Activated effector memory CD4-positive, alpha-beta T cell treated with anti-CD3 and anti-CD28 coated beads, Interleukin-2, amount 50 U/mL, for 16 hours (primary cell): ENCODE measurements around the gene PTPRN2.
"Not testable (repeated sequence)": the region's sequence is repeated elsewhere in the genome, so short reads cannot be mapped to it uniquely, and the experiment has no call there.

ENCODE experiments used
- DNase-seq: peaks from one replicate; pipeline ENCODE4 v3.0.0-alpha.2; 2020

Gene PTPRN2

DNA sequence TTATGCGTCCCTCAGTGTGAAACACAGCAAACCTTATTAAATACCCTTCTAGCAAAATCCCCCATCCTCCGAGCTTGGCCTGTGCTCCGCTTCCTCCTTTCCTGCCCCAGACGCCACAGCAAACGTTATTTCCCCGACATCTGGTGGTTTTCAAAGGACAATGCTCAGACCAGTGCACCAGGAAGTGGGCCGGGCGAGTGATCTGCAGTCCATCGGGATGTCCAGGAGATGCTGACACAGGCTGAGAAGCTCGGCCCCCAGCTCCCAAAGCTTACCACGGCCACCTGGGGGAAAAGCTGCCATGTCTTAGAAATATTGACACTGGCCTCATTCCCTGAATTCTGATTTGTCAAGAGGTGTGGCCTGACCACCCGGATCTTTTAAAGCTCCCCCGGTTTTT, 129.5 kb downstream of the PTPRN2 start:
- no peak for DNase-seq

DNA sequence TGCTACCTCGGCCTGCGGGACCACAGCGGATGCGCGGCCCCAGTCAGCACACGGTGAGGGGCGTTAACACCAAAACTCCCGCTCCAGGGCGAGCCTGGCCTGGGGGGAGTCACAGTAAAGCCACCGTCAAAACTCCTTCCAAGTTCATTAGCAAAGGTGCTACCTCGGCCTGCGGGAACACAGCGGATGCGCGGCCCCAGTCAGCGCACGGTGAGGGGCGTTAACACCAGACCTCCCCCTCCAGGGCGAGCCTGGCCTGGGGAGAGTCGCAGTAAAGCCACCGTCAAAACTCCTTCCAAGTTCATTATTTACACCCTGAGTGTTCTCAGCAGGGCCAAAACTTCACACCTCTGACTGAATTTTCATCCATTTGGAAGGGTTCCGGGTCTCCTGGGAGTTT, 130.0 kb downstream of the PTPRN2 start:
- DNase-seq: not testable (repeated sequence)

DNA sequence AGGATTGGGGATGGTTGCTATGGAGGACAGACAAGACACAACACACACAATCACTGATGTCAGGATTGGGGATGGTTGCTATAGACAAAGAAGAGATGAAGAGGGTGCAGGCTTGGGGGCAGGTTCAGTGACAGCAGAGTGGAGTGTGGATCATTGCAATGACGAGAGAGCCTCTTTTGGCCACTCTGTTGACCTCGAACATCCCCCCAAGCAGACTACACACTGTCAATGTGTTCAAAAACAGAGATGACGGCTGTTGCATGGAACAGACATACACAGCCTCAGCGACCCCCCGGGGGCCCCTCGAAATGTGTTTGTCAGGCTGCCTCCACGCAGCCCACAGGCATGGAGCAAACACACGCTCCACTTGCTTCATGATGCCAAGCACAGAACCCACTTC, 133.0 kb downstream of the PTPRN2 start:
- DNase-seq: no peak

DNA sequence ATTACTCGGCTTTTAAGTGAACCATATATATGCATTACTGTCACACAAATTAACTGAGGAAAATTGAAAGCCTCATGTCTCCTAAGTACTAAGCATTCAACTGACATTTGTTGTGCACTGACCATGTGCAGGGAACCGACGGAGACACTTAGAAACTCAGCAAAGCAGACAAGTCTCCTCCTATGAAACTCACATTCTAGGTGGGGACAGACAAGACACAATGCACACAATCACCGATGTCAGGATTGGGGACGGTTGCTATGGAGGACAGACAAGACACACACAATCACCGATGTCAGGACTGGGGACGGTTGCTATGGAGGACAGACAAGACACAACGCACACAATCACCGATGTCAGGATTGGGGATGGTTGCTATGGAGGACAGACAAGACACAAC, 134.0 kb downstream of the PTPRN2 start:
- no peak for DNase-seq

DNA sequence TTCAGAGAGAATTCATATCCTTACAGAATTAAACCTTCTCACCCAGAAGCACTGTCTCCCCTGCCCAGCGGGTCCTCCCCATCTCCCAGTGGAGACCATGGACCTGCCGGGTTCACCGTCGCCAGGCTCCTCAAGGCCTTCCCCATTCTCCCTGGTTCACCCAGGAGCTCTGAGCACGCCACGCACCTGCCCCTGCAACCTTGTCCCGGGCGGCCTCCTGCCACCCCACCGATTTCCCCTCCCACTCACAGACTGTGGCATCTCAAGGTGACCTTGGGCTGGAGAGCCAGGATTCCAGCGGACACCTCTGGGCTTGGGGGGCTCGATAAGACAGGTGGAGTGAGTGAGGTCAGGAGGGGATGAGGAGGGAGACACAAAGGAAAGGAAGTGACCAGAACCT, 135.3 kb downstream of the PTPRN2 start:
- DNase-seq: no peak

DNA sequence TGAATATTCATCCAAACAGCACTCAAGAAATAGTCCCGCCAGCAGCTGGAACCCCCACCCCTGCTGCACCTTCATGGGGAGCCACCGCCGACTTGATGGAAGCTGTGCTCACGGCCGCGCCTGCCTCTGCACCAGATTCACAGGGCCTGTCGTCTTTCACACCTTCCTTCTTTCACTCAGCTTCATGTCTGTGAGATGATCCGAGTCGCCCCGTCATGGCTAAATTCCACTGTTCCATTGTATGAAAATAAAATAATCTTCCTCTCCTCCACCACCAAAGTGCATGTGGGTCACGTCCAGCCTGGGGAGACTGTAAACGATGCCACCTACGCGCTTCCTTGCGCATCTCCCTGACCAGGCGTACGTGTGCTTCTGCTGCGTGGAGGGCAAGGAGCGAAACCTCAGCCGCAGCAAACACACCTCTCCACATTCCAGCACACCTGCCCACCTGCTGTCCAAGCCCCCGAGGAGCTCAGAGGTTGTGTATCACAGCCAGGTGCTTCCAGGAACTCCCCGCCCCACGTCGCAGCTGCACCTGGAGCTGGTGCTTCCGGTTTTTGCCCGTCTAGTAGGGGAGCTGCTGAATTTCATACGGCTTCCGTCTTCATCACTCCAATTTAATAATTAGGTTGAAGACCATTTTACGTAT, 137.0 kb downstream of the PTPRN2 start:
- no peak for DNase-seq

DNA sequence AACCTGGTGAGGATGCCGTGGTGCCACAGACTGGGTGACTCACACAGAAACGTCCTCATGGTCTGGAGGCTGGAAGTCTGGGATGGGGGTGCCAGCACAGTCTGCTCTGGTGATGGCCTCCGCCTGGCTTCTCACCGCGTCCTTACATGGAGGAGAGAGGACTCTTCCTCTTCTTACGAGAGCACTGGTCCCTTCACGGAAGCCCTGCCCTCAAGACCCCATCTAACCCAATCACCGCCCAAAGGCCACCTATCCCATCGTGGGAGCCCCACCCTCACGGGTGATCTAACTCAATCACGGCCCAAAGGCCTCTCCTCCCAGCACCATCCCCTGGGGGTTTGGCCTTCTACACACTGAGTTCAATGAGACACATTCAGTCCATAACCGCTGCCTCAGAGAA, 137.7 kb downstream of the PTPRN2 start:
- DNase-seq: no peak

DNA sequence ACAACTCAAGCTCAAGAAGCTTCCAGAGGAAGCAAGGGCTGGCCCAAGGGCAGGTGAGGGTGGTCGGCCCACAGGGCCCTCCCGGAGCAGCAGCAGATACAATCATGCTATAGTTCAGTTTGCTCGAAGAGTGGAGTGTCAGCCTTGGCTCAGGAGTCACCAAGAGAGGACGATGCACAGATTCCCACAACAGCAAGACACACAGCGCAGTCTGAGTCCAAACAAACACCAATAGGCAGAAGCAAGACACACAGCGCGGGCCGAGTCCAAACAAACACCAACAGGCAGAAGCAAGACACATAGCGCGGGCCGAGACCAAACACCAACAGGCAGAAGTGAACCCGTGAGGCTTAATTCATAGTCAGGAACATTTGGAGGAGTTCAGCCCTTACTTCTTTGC, 138.4 kb downstream of the PTPRN2 start:
- DNase-seq: no peak

DNA sequence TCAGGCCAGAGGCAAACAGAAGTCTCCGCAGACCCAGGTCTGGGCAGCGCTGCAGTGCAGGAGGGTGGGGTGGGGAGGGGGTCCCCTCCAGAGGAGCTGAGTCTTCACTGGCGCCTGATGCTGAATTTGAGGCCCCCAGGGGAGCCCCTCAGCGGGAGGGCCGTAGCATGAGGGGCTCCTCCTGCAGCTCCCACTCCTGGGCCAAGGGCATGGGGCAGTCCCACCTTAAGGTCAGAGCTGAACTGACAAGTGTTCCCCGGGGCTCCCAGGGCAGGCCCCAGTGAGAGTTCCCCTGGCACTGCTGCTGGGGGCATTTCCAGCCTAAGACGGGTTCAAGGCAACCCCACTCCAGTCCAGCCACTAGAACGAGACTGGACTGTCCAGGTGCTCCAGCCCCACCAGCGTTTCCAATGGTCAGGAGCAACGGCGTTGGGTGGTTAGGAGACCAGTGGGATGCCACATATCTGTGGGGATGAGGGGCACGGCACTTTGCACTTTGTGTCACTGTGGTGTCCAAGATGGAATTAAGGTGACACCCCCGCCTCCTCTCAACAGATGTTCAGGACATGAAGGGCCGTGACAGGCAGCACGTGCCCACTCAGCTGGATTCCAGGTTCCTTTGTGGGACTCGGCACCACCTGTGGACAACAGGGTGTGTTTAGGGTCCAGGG, 139.1 kb downstream of the PTPRN2 start:
- DNase-seq: no peak

DNA sequence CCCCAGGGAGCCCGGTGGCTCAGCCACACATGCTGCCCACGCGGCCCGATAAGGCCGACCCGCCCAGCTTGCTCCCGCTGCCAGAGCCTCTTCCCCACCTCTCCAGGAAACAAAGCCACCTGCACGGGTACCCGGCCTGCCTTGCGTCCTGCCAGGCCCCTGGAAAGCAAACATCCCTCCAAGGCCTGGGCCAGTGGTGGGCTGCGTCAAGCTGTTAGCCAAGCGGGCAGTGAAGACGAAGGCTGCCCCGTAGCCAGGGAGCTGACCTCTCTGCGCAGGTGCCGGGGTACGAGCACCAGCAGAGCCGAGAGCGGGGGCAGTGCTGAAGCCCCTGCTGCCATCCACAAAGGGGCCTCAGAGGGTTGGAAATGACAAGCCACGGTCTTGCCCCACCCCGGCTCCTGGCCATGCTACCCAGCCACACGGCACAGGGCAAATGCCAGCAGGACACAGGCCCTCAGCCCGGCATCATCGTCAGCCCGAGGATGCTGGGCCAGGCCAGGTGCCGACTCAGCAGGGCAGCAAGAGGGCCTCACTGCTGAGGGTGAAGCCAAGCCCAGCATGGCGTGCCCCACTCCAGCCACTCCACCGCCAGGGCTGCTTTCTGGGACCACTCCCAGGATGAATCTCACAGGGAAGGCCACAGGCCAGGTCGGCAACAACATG, 140.0 kb downstream of the PTPRN2 start:
- no peak for DNase-seq

DNA sequence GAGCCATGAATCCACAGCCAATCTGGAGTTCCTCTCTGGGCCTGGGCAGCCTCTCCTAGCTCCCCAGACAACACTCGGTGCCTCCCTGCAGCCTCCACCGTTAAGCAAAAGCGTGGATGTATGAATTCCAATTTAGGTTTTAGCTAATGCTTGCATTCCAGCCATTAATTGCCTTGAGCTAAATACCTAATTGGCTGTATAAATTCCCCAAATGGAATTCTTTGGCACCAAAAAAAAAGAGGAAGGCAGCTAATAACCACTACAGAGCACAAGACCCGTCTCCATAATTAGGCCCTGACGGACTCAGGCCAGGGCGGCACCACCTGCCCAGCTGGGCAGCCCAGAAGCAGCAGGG, 140.5 kb downstream of the PTPRN2 start:
- no peak for DNase-seq

DNA sequence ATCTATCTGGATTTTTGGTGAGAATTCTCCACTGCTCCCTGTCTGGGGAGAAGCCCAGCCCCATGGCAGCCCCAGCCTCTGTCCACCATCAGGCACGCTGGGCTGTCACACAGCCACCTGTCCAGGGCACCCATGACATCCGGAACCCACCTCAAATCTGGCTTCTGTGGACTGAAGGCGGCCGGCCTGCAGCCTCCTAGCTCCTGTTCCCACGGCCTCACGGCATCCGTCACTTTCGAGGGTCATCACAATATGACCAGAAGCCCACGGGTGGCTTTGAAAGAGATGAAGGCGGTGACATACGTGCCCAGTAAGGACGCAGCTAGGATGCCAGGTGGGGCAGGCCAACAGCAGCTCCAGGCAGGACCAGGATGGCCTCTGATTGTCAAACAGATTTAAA, 140.9 kb downstream of the PTPRN2 start:
- DNase-seq: no peak

DNA sequence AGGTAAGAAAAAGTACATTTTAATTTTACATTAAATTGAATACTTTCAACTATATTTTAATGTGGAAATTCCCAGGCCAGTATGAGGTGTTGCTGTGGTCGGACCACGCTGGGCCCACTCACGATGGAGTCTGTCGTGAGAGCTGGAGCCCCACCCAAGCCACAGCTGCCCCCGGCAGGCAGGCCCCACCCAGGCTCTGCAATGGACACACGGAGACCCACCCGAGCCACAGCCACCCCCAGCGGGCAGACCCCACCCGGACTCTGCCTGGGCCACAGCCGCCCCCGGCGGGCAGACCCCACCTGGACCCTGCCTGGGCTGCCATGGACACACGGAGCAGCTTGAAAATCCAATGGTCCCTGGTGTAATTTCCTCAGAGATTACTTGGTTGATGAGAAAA, 141.3 kb downstream of the PTPRN2 start:
- no peak for DNase-seq

DNA sequence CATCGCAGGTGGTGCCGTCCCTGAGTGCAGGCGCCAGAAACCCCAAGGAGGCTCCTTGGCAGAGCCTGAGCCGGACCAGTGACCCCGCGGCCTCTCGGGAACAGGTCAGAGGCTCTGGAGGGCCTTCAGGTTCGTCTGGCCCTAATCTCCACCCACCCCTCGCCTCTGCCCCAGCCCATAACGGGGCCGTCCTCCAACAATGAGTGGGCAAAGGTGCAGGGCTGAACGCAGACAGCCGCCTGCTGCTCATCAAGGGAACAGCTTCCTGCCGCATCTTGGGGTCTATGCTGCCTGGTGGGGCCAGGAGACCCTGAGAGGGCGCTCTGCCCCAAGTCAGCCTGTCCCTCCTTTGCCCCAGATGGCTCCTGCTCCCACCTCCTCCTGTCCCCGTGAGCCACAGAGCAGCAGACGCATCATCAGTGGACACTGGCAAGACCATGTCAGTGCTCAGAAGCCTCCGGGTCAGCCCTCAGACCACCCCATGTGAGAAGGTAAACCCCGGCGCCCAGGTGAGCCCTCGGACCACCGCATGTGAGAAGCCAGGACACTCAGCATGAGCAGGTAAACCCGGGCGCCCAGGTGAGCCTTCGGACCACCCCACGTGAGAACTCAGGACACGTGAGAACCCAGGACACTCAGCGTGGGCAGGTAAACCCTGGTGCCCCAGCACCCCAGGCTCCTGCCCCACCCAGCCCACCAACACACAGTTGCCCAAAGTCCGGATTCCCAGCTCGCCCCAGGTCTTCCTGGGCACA, 142.0 kb downstream of the PTPRN2 start:
- no peak for DNase-seq

DNA sequence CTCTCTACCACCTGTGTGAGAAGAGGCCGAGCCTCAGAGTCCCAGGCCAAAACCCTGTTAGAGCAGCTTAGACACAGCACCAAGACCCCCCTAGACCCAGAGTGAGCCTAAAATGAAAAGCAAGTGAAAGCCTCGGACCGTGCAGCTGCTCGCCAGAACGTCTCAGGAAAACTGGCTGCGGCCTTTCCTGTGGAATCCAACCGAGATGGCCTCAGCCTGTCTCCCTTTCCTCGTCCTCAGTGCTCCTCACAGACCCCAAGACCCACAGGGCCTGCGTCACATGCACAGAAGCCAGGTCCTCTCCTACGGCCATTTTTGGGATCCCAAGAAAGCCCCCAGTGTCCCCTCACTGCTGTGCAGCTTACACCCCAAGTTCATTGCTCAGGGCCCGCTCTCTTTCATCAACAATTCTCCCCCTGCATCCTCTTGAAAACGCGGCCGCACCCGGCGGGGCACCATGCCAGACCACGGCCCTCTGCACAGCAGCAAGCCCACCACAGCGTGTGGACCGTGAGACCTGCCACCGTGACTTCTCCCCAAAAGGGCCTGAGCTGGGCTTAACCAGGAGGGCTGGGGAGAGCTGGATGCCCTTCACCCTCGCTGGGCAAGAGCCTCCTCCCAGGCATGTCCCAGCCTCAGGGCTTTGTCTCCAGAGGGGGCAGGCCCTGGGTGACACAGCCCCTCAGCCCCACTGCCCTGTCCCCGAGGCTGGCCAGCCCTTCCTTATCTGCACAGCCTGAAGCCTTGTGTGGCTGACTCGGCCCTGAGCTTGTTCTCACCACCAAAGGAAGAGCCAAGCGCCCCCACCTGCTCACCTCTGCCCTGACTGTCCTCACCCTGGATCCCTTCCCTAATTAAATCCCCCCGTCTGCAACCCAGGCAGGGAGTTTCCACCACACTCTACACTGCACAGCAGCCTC, 142.9 kb downstream of the PTPRN2 start:
- DNase-seq: no peak

DNA sequence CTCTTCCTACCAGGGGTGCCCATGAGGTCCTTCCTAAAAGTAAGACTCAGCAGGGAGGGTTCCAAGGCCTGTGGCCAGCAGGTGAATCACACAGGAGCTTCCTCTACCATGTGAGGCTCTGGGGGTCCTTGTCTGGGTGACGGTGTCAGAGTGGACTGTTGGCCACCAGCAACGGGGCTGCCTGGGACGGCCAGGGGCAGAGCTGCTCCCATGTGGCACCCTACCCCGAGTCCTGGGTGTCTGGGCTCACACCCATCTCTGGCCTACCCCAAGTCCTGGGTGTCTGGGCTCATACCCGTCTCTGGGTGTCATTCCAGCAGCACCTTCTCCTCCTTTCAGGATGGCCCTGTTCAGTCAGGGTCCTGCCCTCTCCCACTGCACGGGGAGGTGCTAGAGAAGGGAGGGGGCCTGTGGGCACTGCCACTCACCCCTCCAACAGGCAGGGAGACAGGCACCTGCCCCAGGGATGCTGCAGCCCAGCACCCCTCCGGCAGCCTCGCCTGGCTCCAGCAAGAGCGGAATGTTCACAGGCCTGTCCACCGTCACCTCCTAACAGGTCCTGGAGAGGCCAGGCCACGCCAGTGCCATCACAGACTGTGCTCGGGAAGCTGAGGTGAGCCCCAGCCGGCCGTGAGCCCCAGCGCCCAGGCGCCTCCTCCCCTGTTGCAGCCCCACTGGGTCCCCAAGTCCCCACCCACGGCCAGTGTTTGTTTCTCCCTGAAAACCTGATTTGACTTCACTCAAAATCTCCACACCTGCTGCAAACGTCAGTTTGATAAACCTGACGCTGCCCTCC, 143.7 kb downstream of the PTPRN2 start:
- no peak for DNase-seq

DNA sequence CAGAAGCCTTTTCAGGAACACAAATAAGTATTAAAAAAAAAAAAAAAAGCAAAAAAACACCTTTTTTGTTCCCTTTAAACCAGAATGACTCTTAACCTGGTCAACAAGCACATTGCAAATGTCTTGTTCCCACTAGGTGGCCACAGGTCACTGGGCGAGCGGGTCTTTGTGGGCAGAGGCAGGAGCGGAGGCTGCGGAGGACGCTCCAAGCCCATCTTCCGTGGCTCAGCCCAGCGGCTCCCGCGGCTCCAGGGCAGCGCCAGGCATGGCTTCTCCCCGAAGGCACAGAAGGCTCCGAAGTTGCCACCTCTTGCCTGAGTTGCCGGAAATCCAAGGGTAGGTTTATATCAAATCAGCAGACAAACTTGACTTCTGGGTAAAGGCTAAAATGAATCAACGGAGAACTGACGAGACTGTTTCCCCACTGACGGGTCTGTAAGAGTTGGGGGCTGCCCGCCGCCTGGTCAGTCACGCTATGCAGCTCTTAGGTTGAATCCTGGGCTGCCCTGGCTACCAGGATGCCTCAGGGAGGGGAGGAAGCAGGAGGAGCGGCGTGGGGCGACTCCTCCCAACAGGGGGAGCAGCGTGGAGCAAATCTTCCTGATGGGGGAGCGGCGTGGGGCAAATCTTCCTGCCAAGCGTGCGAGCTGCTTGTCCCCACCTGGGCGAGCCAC, 144.5 kb downstream of the PTPRN2 start:
- no peak for DNase-seq

DNA sequence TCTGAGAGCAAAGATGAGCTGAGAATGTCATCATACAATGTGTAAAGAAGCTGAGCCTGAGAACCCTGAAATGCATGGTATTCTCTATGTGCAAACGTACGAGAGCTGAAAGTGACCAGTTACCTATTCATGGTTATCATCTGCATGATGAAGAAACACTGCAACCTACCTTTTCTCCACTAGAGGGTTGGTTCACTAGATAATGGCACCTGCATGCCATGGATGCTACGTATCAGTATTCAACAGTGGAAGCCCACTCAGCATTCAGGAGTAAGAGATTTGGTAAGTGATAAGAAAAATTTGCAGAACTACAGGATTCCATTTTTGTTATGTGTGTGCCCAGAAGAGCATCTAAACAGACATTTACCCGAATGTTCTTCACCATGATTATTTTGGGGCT, 145.4 kb downstream of the PTPRN2 start:
- no peak for DNase-seq

DNA sequence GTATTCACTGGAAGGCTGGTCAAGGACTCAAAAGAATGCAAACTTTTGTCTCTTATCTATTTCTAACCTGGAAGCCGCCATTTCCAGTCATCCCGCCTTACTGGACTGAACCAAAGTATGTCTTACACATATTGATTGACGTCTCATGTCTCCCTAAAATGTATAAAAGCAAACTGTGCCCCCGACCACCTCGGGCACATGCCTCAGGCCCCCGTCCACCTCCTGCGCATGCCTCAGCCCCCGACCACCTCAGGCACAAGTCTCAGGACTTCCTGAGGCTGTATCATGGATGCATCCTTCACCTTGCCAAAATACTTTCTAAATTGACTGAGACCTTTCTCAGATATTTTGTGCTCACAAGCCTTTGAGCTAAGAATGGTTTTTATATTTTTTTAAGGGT, 148.6 kb downstream of the PTPRN2 start:
- no peak for DNase-seq

DNA sequence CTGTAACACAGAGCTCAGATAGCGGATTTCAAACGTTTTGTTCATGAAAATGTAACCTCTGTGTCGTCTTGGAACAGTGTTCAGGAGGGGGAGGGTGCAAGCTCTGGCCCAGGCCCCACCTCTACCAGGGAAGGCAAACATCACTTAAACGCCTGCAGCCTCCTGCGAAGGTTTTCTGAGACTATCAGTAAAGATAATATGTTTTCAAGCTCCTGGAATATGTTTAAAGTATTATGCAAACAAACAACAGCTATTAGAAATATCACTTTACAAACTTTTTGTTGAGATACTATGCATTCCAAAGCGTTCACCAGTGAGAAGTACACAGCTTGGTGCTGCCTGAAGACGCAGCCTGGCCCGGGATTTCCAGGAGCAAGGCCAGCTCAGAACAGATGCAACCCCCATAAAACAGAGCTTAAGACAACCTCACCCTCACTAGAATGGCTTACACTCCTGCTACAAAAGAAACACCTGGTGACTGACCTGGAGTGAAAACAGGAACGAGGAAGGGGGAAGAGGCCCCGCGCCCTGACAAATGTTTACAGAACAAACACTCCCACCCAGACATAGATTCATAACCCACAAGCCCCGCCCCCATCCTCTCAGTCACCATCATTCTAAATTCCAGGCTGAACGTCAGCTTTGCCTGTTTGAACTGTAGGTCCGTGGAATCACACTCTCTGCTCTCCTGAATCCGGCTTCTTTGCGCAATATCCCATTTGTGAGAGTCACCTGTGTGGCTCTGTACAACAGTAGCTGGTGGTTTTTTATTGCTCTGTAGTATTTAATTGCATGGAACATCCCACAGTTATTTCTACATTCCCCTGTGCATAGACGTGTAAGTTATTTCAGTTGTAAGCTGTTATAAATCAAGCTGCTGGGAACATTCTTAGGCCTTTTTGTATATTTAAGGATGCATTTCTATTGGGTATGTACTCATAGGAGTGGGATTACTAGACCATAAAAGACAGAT, 155.0 kb downstream of the PTPRN2 start:
- DNase-seq: peak; percentile 53
